ENCODE data around the gene FKBP1B. TPM values are rescaled to one million over a fixed set of nuclear protein-coding genes. Genes with fewer than 3 reads are reported as not detected.
A peak's percentile ranks its signal among the peaks of the same experiment; 100 is the strongest.

FKBP1B gene
- polyA plus RNA-seq, 2 of the 4 experiments (the other 2 are of a cell fraction): 8.5 to 16.1 TPM

GRCh38 chr2:24084386-24085199, 35.1 kb downstream of the FKBP1B start, which contains the start of gene TP53I3 (continued):
- TF ChIP-seq HES2 (IDR thresholded peaks at IDR 0.05) (no peak), RARB (CRISPR knock-in tag; IDR thresholded peaks at IDR 0.05) (peak; percentile 80; the same call in 1 of the 2 replicates), NPAS2 (CRISPR knock-in tag; IDR thresholded peaks at IDR 0.05; ENCODE audit: borderline replicate concordance) (no peak), KDM5A (IDR thresholded peaks at IDR 0.05) (peak; percentile 62), TFCP2L1 (CRISPR knock-in tag; IDR thresholded peaks at IDR 0.05) (no peak; the same call in 1 of the 2 replicates), HOXA7 (CRISPR knock-in tag; IDR thresholded peaks at IDR 0.05) (no peak), CHD2 (IDR thresholded peaks at IDR 0.05; ENCODE audit: low read length, partially characterized antibody) (peak; percentile 39), ELK1 (IDR thresholded peaks at IDR 0.05; ENCODE audit: low read depth, low read length) (no peak), TP53 (CRISPR knock-in tag; IDR thresholded peaks at IDR 0.05) (no peak; the same call in 1 of the 2 replicates), EP300 (IDR thresholded peaks at IDR 0.05) (no peak), JUNB (IDR thresholded peaks at IDR 0.05) (no peak), BHLHE40 (IDR thresholded peaks at IDR 0.05; ENCODE audit: low read depth, low read length) (0 out of 2 replicates have a peak, but pooled peaks have one; percentile 13), ZNF302 (CRISPR knock-in tag; IDR thresholded peaks at IDR 0.05) (no peak), MAZ (IDR thresholded peaks at IDR 0.05; ENCODE audit: borderline replicate concordance, low read depth, low read length) (0 out of 2 replicates have a peak, but pooled peaks have one; percentile 11), HEYL (CRISPR knock-in tag; IDR thresholded peaks at IDR 0.05) (no peak), ESRRA (IDR thresholded peaks at IDR 0.05; ENCODE audit: borderline replicate concordance, low read length) (no peak), RNF2 (IDR thresholded peaks at IDR 0.05; ENCODE audit: borderline replicate concordance, low read depth) (no peak), HOXB5 (CRISPR knock-in tag; IDR thresholded peaks at IDR 0.05) (no peak), JUN (IDR thresholded peaks at IDR 0.05) (peak; percentile 66 to 94; a peak in 4 of 5 replicates), RAD21 (conservative IDR thresholded peaks at IDR 0.05 in 1 of 2, IDR thresholded peaks at IDR 0.05 in 1 of 2) (peak; percentile 75 to 95), SMC3 (IDR thresholded peaks at IDR 0.05) (peak; percentile 91), SREBF2 (IDR thresholded peaks at IDR 0.05) (no peak), ZC3H11A (IDR thresholded peaks at IDR 0.05) (no peak), USF2 (IDR thresholded peaks at IDR 0.05) (no peak), ZSCAN20 (CRISPR knock-in tag; IDR thresholded peaks at IDR 0.05) (no peak), MAFK (IDR thresholded peaks at IDR 0.05; ENCODE audit: partially characterized antibody) (no peak), CBX8 (IDR thresholded peaks at IDR 0.05) (no peak), RFX5 (IDR thresholded peaks at IDR 0.05) (peak; percentile 34; the same call in 1 of the 2 replicates), REST (IDR thresholded peaks at IDR 0.05) (0 out of 2 replicates have a peak, but pooled peaks have one; percentile 36), RCOR1 (IDR thresholded peaks at IDR 0.05; ENCODE audit: low read depth, low read length) (no peak), BCL3 (IDR thresholded peaks at IDR 0.05) (peak; percentile 94; the same call in 2 of the 3 replicates), CHD4 (IDR thresholded peaks at IDR 0.05; ENCODE audit: borderline replicate concordance) (no peak), FOSB (CRISPR knock-in tag; IDR thresholded peaks at IDR 0.05) (no peak), EHMT2 (IDR thresholded peaks at IDR 0.05; ENCODE audit: low read depth) (no peak)

Data from A549 (cell line).